HG02852 (cell line): ENCODE data around the gene TRAPPC4.
"Not testable (repeated sequence)": the region's sequence is repeated elsewhere in the genome, so short reads cannot be mapped to it uniquely, and the experiment has no call there.

Experiments
- ATAC-seq: cut with Tn5 transposase; IDR thresholded peaks from one replicate; pipeline ENCODE4 v1.9.1; 2021; ENCODE audit warnings: mild to moderate bottlenecking, moderate library complexity; ENCODE audit not compliant: unreplicated experiment

Gene TRAPPC4

GRCh38 chr11:119018074-119018938, at the start of gene TRAPPC4, which contains the start of gene RPS25:
Gene TRAPPC4, plus strand, starts transcription at chr11:119018766. Its CDS starts 30 bp downstream, at chr11:119018796.
Gene RPS25, minus strand, starts transcription at chr11:119018343. Its CDS starts 59 bp downstream, at chr11:119018284.
- ATAC-seq: peak; percentile 83

DNA sequence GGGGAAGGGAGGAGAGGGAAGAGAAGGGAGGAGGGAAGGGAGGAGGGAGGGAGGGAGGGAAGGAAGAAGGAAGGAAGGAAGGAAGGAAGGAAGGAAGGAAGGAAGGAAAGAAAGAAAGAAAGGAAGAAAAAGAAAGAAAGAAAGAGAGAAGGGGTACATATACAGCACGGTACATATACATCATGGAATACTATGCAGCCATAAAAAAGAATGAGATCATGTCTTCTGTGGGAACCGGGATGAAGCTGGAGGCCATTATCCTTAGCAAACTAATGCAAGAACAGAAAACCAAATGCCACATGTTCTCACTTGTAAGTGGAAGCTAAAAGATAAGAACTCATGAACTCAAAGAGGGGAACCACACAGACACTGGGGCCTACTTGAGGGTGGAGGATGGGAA, 49.1 kb upstream of the TRAPPC4 start:
- ATAC-seq: not testable (repeated sequence)

- ATAC-seq: no peak
These were observed 46.9 kb upstream of the TRAPPC4 start, which contains the start of gene FOXR1 for GRCh38 chr11:118971646-118972045. Gene FOXR1, plus strand, starts transcription at chr11:118971761. Its CDS starts 171 bp downstream, at chr11:118971932.

- ATAC-seq: no peak
These were observed 44.6 kb upstream of the TRAPPC4 start for GRCh38 chr11:118973985-118974384.

- ATAC-seq: no peak
These were observed 42.5 kb upstream of the TRAPPC4 start for GRCh38 chr11:118975771-118976709.

- ATAC-seq: no peak
These were observed 39.1 kb upstream of the TRAPPC4 start for GRCh38 chr11:118979434-118979833.

- no peak for ATAC-seq
These were observed 38.2 kb upstream of the TRAPPC4 start for GRCh38 chr11:118980191-118980881.

DNA sequence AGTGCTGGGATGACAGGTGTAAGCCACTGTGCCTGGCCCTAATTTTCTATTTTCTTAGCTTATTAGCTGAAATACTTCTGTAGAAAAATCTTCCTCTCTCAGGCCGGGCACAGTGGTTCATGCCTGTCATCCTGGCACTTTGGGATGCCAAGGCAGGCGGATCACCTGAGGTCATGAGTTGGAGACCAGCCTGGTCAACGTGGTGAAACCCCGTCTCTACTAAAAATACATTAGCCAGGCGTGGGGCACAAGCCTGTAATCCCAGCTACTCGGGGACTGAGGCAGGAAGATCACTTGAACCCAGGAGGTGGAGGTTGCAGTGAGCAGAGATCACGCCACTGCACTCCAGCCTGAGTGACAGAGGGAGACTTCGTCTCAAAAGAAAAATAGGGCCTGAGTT, 34.2 kb upstream of the TRAPPC4 start:
- not testable (repeated sequence) for ATAC-seq

DNA sequence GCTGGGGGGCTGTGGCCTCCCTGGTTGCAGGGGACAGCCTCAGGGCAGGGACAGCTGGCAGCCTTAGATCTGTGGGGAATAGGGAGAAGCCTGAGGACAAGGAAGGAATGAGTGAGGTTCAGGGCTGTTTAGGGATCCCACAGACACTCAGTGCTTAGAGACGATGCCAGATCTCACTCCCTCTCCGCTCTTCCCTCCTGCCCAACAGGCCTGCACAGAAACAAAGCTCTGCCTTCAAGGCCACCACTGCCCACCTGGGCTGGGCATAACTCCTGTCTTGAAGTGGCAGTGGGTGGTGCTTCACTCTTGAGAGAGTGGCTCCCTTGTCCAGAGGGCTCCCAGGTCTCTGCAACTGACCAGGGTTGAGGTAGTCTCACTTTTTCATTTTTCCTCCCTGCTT, 33.7 kb upstream of the TRAPPC4 start:
- ATAC-seq: no peak

DNA sequence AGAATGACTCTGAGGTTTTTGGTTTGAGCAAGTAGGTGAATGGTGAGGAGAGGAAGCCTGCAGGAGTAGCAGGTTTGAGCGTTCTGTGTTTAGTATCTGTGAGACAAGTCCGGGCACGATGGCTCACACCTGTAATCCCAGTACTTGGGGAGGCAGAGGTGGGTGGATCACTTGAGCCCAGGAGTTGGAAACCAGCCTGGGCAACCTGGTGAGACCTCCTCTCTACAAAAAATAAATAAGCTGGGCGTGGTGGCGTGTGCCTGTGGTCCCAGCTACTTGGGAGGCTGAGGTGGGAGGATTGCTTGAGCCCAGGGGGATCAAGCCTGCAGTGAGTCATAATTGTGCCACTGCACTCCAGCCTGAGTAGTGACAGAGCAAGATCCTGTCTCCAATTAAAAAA, 30.3 kb upstream of the TRAPPC4 start:
- ATAC-seq: no peak

GRCh38 chr11:118991486-118992038, 27.0 kb upstream of the TRAPPC4 start:
- ATAC-seq: not testable (repeated sequence)

DNA sequence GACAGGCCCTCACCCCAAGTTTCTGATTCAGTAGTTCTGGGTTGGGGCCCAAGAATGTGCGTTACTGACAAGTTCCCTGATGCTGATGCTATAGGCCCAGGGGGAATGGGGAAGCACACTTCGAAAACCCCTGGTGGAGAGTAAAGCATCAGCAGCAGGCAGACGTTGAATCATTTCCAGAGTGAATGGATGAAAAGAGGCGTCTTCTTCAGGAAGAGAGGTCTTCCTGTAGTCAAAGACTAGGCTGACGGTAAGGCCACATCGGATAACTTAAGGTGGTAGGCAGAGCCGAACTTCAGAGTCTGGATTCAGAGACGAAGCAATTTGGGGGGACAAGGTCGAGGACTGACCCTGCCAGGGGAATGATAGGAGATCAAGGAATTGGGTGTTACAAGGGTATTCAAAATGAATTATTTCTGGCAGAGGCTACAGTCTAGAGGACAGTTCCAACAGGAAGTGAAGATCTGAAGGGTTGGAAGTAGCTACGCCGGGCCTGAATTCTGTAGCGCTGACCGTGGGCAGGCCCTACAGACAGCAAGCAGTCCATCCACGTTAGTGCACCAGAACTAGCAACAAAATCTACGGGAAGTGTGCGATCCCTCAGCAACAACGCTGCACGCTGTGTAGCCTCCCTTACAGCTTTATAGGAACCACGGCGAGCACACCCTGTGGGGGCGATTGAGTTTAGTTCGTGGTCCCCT, 21.5 kb upstream of the TRAPPC4 start:
- peak; percentile 25 for ATAC-seq

GRCh38 chr11:118997627-118998387, 20.8 kb upstream of the TRAPPC4 start, which contains the start of gene CENATAC:
Gene CENATAC, plus strand, starts transcription at chr11:118998138. Its CDS starts 60 bp downstream, at chr11:118998198.
- ATAC-seq: peak; percentile 80

GRCh38 chr11:118998388-118998717, 20.2 kb upstream of the TRAPPC4 start:
- ATAC-seq: peak; percentile 19

DNA sequence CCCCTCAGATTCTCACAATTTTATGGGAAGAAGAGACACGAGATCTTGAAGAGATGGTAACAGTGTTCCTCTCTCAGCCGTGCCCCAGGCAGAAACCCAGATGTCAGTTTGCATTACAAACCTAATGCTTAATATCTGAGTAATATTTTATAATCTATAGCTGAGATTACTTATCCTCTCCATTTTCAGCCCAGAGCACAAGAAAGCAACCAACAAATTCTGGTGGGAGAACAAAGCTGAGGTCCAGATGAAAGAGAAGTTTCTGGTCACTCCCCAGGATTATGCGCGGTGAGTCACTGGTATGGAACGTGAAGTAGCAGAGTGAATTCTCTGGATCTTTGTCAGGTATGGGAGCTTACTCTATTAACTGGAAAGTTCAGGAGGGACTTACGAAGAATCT, 19.7 kb upstream of the TRAPPC4 start:
- no peak for ATAC-seq

- no peak for ATAC-seq
These were observed 17.7 kb upstream of the TRAPPC4 start for GRCh38 chr11:119000906-119001305.

DNA sequence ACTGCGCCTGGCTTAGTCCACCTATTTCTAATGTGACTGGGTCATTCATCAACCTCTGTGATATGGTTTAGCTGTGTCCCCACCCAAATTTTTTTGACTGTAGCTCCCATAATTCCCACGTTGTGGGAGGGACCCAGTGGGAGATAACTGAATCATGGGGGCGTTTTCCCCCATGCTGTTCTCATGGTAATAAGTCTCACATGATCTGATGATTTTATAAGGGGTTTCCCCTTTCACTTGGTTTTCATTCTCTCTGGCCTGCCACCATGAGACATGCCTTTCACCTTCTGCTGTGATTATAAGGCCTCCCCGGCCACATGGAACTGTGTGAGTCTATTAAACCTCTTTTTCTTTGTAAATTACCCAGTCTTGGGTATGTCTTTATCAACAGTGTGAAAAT, 11.9 kb upstream of the TRAPPC4 start:
- no peak for ATAC-seq

- ATAC-seq: no peak
These were observed 7.0 kb upstream of the TRAPPC4 start for GRCh38 chr11:119011476-119012053.
